Measurements from ENCODE around the gene SLC25A30.
"Not testable (repeated sequence)": the region's sequence is repeated elsewhere in the genome, so short reads cannot be mapped to it uniquely, and the experiment has no call there.

Gene SLC25A30

DNA sequence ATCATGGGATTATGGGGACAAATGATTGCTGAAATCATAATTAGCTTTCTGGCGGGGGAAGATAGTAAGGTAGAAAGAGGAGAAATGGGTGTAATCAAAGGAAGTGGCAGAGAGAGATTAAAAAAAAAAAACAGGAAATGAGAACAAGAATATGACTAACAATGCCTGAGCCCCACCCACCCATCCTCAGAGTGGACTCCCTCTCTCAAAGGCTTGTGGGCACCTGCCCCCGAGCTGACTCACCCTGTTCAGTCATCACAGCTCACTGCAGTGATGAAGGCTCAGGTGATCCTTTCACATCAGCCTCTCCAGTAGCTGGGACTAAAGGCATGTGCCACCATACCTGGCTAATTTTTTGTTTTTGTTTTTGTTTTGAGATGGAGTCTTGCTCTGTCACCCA is 50.8 kb downstream of the SLC25A30 start:
- peak; percentile 80 for DNase-seq (ENCODE audit: low read depth)

DNA sequence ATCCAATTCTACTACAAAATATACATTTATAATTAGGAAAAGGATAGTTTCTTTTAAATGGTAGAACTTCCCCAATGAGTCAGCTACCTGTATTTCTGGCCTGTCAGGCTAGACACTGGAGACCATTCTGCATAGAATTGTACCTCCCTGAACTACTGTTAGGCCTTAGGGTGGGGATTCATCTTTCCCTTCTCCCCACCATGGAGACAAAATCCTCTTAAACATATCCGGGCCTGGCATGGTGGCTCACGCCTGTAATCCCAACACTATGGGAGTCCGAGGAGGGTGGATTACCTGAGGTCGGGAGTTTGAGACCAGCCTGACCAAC is 52.7 kb downstream of the SLC25A30 start:
- no peak for DNase-seq (ENCODE audit: low read depth)

DNA sequence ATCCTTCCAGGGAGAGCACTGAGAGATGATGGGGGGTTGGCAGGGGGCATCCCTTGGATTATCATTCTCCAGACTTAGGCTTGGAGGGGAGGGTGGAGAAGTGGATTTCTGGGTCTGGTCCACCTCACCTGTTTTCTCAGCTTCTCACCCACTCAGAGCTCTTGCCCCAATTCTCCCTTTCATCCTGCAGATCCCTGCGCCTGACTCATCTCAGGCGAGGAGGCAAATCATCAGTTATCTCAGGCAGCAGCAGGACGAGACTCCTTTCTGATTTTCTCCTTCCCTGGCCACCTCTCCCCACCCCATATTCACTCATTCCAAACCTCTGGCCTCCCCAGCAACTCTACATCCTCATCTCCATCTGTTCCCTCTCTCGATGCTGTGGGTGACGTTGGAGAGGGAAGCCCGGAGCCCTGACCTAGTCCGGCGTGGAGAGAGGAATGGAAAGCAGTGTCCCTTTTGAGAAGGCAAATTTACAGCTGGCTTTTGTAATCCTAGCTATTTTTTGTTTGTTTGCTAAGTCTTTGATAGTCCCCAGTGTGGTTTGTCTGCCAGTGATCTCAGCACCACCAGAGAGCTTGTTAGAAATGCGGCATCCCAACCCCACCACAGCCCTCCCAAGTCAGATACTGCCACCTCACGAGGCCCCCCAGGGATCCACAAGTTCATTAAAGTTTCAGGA is 53.2 kb downstream of the SLC25A30 start:
- no peak for DNase-seq (ENCODE audit: low read depth)

DNA sequence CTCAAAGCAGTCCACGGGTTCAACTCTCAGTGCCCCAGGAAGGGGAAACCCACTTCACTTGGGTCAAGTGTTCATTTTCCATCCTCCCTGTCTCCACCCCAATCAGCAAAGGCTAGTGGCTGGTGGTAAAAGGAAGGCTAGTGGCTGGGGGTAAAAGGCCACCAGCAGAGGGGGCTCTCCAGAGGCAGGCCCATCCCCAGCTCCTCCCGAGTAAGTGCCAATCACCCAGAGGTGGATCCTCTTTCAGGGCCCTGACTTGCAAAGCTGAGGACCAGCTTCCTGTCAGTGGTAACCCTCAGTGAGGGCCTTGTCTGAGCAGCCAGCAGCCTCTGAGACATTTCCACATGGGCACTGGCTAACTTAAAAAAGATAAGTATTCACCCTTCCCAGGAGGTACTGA is 55.2 kb downstream of the SLC25A30 start:
- DNase-seq (ENCODE audit: low read depth) = no peak

- no peak for DNase-seq (ENCODE audit: low read depth)
These were observed 56.5 kb downstream of the SLC25A30 start for GRCh38 chr13:45361596-45362206.

DNA sequence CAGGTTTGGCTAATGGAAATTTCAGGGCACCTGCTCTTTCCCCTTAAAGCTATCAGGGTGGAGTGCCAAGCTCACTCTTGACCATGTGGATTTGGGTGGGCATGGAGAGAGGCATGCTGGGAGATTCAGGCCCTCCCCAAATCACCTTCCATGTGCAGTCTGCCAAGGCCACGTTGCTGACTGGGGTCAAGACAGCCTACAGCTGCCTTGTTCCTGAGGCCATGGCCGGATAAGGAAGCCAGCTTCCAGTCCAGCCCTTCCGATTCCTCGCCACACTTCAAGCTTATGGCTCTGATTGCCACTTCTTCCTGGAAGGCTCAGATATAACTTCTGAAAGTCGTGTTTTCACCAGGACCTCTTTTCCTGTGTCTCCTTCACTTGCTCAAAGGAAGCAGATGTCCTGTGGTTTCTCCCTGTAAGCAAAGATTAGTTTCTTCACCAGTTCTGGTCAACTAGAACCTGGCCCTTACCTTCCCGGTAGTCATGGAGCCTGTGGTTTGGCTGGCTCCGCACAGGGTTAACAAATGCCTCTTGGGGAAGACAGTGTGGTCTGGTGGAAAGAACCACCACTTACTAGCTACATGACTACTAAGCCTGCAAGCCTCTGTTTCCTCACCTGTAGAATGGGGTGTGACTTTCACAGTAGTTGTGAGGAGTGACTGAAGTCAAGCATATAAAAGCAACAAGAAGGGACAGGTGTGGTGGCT is 61.1 kb downstream of the SLC25A30 start:
- no peak for DNase-seq (ENCODE audit: low read depth)

GRCh38 chr13:45353895-45354294 is 64.3 kb downstream of the SLC25A30 start:
- DNase-seq (ENCODE audit: low read depth) = no peak

DNA sequence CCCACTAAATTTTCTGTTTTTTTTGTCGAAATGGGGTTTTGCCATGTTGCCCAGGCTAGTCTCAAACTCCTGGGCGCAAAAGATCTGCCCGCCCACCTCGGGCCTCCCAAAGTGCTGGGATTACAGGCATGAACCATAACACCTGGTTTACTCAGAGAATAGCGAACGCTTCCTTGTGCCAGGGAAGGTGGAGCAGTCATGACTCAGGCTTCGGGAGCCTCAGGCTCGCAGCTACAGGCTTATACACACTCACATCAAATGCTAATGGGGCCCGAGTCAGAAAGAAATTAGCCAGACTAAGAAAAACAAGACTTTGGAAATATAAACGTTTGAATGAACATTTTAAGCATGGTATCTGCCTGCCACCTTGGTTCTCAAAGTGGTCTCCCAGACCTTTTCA is 66.1 kb downstream of the SLC25A30 start:
- DNase-seq (ENCODE audit: low read depth) = no peak

GRCh38 chr13:45350152-45350551 is 68.0 kb downstream of the SLC25A30 start:
- DNase-seq (ENCODE audit: low read depth) = no peak

DNA sequence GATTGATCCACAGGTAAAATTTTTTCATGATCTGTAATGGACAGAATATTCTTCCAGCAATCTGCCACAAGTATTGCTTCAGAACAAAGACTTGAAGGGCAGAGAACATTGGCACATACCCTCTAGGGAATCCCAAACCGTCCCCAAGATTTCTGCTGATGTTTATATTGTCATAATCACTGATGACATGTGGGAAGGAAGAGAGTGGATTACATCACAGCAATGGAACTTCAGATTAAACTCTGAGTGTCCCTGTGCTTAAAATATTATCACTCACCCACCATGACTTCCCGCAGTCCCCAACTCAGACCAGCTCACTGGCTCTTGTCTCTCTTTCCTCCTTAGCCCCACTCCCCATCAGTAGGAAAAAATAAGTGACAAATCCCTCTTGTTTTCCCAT is 68.7 kb downstream of the SLC25A30 start:
- no peak for DNase-seq (ENCODE audit: low read depth)

DNA sequence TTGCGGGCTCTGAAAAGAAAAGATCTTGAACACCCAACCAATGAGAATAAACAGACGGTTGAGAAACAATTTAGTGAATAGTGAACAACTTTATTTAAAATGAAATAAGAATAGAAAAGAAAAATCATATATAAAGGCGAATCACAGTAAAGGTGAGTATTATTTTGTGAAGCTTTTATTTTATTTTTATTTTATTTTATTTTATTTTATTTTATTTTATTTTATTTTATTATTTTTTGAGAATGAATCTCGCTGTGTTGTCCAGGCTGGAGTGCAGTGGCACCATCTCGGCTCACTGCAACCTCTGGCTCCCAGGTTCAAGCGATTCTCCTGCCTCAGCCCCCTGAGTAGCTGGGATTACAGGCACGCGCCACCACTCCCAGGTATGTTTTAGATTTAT is 74.1 kb downstream of the SLC25A30 start:
- not testable (repeated sequence) for DNase-seq (ENCODE audit: low read depth)
